ENCODE data around the gene TEX29.

DNA sequence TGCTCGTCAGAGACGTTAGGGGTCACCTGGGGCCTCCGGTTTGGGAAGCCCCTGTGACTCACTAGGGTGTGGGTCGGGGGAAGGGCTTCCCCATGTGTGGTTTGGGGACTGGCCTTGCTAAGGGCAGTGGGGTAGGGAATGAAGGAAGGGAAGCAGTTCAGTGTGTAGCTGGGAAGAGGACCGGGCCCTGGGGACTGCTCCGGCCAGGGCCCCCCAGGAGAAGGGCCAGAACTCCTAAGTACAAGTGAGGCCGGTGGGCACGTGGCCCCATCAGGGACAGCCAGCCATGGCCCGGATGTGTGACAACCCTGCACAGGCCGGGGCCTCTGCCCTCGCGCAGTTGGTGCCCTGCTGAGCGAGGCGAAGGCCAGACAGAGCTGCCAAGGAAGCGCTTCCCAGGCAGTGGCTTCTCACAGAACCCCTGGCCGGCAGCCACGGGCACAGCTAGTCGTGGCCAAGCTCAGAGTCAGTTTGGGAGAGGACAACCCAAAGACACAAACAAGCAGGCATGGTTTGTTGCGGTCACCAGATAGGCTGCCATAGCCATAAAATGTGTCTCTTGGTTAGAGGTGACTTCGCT is 25.7 kb downstream of the TEX29 start:
- TF ChIP-seq FOXM1 (IDR thresholded peaks at IDR 0.05; ENCODE audit: low read depth, low read length): no peak
- TF ChIP-seq, protein P1, sequence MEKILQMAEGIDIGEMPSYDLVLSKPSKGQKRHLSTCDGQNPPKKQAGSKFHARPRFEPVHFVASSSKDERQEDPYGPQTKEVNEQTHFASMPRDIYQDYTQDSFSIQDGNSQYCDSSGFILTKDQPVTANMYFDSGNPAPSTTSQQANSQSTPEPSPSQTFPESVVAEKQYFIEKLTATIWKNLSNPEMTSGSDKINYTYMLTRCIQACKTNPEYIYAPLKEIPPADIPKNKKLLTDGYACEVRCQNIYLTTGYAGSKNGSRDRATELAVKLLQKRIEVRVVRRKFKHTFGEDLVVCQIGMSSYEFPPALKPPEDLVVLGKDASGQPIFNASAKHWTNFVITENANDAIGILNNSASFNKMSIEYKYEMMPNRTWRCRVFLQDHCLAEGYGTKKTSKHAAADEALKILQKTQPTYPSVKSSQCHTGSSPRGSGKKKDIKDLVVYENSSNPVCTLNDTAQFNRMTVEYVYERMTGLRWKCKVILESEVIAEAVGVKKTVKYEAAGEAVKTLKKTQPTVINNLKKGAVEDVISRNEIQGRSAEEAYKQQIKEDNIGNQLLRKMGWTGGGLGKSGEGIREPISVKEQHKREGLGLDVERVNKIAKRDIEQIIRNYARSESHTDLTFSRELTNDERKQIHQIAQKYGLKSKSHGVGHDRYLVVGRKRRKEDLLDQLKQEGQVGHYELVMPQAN (conservative IDR thresholded peaks at IDR 0.05): no peak
- TF ChIP-seq, protein P2, sequence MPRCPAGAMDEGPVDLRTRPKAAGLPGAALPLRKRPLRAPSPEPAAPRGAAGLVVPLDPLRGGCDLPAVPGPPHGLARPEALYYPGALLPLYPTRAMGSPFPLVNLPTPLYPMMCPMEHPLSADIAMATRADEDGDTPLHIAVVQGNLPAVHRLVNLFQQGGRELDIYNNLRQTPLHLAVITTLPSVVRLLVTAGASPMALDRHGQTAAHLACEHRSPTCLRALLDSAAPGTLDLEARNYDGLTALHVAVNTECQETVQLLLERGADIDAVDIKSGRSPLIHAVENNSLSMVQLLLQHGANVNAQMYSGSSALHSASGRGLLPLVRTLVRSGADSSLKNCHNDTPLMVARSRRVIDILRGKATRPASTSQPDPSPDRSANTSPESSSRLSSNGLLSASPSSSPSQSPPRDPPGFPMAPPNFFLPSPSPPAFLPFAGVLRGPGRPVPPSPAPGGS (IDR thresholded peaks at IDR 0.05; ENCODE audit: borderline replicate concordance, insufficient read depth, low read depth, low read length, poor library complexity, severe bottlenecking): no peak
- TF ChIP-seq ZNF384 (IDR thresholded peaks at IDR 0.05; ENCODE audit: borderline replicate concordance, low read depth, low read length): no peak
- TF ChIP-seq, protein P3, sequence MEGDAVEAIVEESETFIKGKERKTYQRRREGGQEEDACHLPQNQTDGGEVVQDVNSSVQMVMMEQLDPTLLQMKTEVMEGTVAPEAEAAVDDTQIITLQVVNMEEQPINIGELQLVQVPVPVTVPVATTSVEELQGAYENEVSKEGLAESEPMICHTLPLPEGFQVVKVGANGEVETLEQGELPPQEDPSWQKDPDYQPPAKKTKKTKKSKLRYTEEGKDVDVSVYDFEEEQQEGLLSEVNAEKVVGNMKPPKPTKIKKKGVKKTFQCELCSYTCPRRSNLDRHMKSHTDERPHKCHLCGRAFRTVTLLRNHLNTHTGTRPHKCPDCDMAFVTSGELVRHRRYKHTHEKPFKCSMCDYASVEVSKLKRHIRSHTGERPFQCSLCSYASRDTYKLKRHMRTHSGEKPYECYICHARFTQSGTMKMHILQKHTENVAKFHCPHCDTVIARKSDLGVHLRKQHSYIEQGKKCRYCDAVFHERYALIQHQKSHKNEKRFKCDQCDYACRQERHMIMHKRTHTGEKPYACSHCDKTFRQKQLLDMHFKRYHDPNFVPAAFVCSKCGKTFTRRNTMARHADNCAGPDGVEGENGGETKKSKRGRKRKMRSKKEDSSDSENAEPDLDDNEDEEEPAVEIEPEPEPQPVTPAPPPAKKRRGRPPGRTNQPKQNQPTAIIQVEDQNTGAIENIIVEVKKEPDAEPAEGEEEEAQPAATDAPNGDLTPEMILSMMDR (IDR thresholded peaks at IDR 0.05 in 2 of 3, conservative IDR thresholded peaks at IDR 0.05 in 1 of 3; ENCODE audit: control insufficient read depth in 2 of 3, extremely low read depth in 1 of 3, insufficient read depth in 1 of 3, low read depth in 3 of 3, low read length in 3 of 3): no peak

Measured in GM12878 (cell line).